ENCODE results near the gene RASL10A.

Gene RASL10A

GRCh38 chr22:29298641-29299040 is 16.9 kb downstream of the RASL10A start:
- no peak for ATAC-seq
- TF ChIP-seq PPARA (CRISPR knock-in tag; IDR thresholded peaks at IDR 0.05; ENCODE audit: borderline replicate concordance): no peak
- no peak for TF ChIP-seq POU6F1 (CRISPR knock-in tag; IDR thresholded peaks at IDR 0.05; ENCODE audit: borderline replicate concordance, low read depth)
- TF ChIP-seq RARB (CRISPR knock-in tag; IDR thresholded peaks at IDR 0.05): no peak
- TF ChIP-seq OSR1 (CRISPR knock-in tag; IDR thresholded peaks at IDR 0.05): no peak
- TF ChIP-seq ZFP3 (CRISPR knock-in tag; IDR thresholded peaks at IDR 0.05): no peak
- no peak for TF ChIP-seq TCF4 (CRISPR knock-in tag; IDR thresholded peaks at IDR 0.05; ENCODE audit: borderline replicate concordance)
- no peak for TF ChIP-seq ZNF70 (CRISPR knock-in tag; IDR thresholded peaks at IDR 0.05)
- no peak for TF ChIP-seq TSHZ2 (CRISPR knock-in tag; IDR thresholded peaks at IDR 0.05)
- no peak for TF ChIP-seq TOX (CRISPR knock-in tag; IDR thresholded peaks at IDR 0.05; ENCODE audit: borderline replicate concordance)
- no peak for TF ChIP-seq GLIS3 (CRISPR knock-in tag; IDR thresholded peaks at IDR 0.05)
- no peak for TF ChIP-seq SNAI2 (CRISPR knock-in tag; IDR thresholded peaks at IDR 0.05)
- TF ChIP-seq BACH2 (CRISPR knock-in tag; IDR thresholded peaks at IDR 0.05; ENCODE audit: borderline replicate concordance): no peak
- TF ChIP-seq CSRNP3 (CRISPR knock-in tag; IDR thresholded peaks at IDR 0.05): no peak
- no peak for TF ChIP-seq ZFP30 (CRISPR knock-in tag; IDR thresholded peaks at IDR 0.05)
- no peak for TF ChIP-seq ZNF565 (CRISPR knock-in tag; conservative IDR thresholded peaks at IDR 0.05; ENCODE audit: low read depth)
- no peak for TF ChIP-seq ZC3H10 (CRISPR knock-in tag; IDR thresholded peaks at IDR 0.05)
- no peak for TF ChIP-seq ARNTL (CRISPR knock-in tag; IDR thresholded peaks at IDR 0.05; ENCODE audit: borderline replicate concordance, low read depth)
- TF ChIP-seq ZNF8 (CRISPR knock-in tag; IDR thresholded peaks at IDR 0.05): no peak
- no peak for TF ChIP-seq CSDC2 (CRISPR knock-in tag; IDR thresholded peaks at IDR 0.05)

- TF ChIP-seq ZNF8 (CRISPR knock-in tag; IDR thresholded peaks at IDR 0.05) (no peak), TOX (CRISPR knock-in tag; IDR thresholded peaks at IDR 0.05; ENCODE audit: borderline replicate concordance) (no peak), TSHZ2 (CRISPR knock-in tag; IDR thresholded peaks at IDR 0.05) (no peak), RARB (CRISPR knock-in tag; IDR thresholded peaks at IDR 0.05) (no peak), ESRRG (CRISPR knock-in tag; IDR thresholded peaks at IDR 0.05) (no peak), ZFP30 (CRISPR knock-in tag; IDR thresholded peaks at IDR 0.05) (no peak), SNAI2 (CRISPR knock-in tag; IDR thresholded peaks at IDR 0.05) (no peak), BACH2 (CRISPR knock-in tag; IDR thresholded peaks at IDR 0.05; ENCODE audit: borderline replicate concordance) (no peak), TCF4 (CRISPR knock-in tag; IDR thresholded peaks at IDR 0.05; ENCODE audit: borderline replicate concordance) (no peak), CSDC2 (CRISPR knock-in tag; IDR thresholded peaks at IDR 0.05) (no peak), ZC3H10 (CRISPR knock-in tag; IDR thresholded peaks at IDR 0.05) (no peak), POU6F1 (CRISPR knock-in tag; IDR thresholded peaks at IDR 0.05; ENCODE audit: borderline replicate concordance, low read depth) (no peak), ZNF70 (CRISPR knock-in tag; IDR thresholded peaks at IDR 0.05) (no peak), PPARA (CRISPR knock-in tag; IDR thresholded peaks at IDR 0.05; ENCODE audit: borderline replicate concordance) (no peak), PATZ1 (CRISPR knock-in tag; IDR thresholded peaks at IDR 0.05; ENCODE audit: borderline replicate concordance) (no peak), OSR1 (CRISPR knock-in tag; IDR thresholded peaks at IDR 0.05) (no peak), ISL1 (CRISPR knock-in tag; IDR thresholded peaks at IDR 0.05) (no peak), CREB5 (CRISPR knock-in tag; IDR thresholded peaks at IDR 0.05; ENCODE audit: low read depth) (no peak)
- ATAC-seq: no peak
Measured at GRCh38 chr22:29292379-29292778, 23.1 kb downstream of the RASL10A start.
